Neural cell (in vitro differentiated cells): Measurements from ENCODE around the gene P2RX6.

Source experiments
- CTCF ChIP-seq: fragments of 450-650 bp; IDR thresholded peaks from 2 replicates; pipeline ENCODE4 v1.5.1; 2014; ENCODE audit warnings: antibody characterized with exemption, mild to moderate bottlenecking, moderate library complexity; ENCODE audit not compliant: poor library complexity, severe bottlenecking
- EZH2 ChIP-seq: fragments of 200-600, 300-800 bp; shearing (Covaris generic), sonication (generic); IDR thresholded peaks from 2 replicates; pipeline ENCODE4 v1.6.1; 2014; ENCODE audit warnings: antibody characterized with exemption, low read length, borderline replicate concordance, mild to moderate bottlenecking; ENCODE audit not compliant: insufficient read depth, poor library complexity, severe bottlenecking
- POLR2AphosphoS5 ChIP-seq: IDR thresholded peaks from 2 replicates; pipeline ENCODE4 v1.6.1; 2012
- RAD21 ChIP-seq: fragments of 450-650 bp; conservative IDR thresholded peaks from 2 replicates; pipeline ENCODE4 v1.6.1; 2014; ENCODE audit warnings: antibody characterized with exemption, mild to moderate bottlenecking, moderate library complexity

- TF ChIP-seq CTCF = no peak
- TF ChIP-seq EZH2 = no peak
- TF ChIP-seq POLR2AphosphoS5 = no peak
- no peak for TF ChIP-seq RAD21
Measured at GRCh38 chr22:21041937-21042336, 27.0 kb downstream of the P2RX6 start.
